HG03558 (cell line): ENCODE measurements around the gene KRTAP29-1.
"Not testable (repeated sequence)": the region's sequence is repeated elsewhere in the genome, so short reads cannot be mapped to it uniquely, and the experiment has no call there.

Source experiments
- ATAC-seq: cut with Tn5 transposase; IDR thresholded peaks from one replicate; pipeline ENCODE4 v1.9.1; 2021; ENCODE audit warnings: moderate number of reproducible peaks; ENCODE audit not compliant: unreplicated experiment; ENCODE audit errors: extremely low read depth

KRTAP29-1 gene

DNA sequence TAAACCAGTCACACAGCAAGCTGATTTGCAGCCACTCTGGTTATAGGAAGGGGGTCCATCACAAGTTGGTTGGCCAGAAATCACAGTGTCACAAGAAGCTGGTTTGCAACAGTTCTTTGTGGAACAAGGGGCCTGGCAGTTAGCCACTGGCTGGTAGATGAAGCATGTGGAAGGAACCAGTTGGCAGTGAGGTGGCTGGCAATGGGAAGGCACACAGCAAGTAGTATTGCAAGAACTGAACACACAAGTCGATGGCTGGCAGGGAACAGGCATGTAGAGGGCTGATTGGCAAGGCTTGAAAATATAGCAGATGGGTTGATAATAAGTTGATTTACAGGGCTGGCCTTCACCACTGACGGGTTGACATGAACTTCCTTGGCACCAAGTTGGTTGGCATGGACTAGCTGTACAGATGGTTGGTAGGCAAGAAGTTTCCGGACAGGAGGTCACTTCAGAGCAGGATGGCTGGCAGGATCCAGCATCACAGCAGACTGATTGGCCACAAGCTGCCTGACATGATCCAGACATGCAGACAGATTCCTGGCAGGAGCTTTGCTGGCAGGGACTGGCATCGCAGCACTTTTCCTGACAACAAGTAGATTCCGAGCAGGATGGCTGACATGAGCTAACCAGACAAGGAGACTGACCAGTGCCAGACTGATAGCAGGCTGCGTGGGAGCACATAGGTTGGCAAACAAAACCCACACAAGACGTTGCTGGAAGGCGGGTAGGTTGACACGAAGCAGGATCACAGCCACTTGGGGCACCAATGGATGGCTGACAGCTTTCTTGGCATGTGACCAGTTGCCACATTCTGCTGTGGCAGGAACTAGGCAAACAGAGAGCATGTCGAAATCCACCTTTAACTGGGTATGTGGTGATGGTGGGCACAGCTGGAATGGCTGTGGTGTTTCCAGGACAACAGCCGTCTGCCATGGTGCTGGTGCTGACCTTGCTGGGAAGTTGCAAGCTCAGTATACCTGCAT is at the start of gene KRTAP29-1:
Gene KRTAP29-1 (minus strand): TSS at position 936 of the 986 bp plus-strand sequence. CDS start 0 bp downstream, at position 936.
- ATAC-seq = no peak

GRCh38 chr17:41351177-41351576 is 48.5 kb upstream of the KRTAP29-1 start:
- ATAC-seq = no peak

DNA sequence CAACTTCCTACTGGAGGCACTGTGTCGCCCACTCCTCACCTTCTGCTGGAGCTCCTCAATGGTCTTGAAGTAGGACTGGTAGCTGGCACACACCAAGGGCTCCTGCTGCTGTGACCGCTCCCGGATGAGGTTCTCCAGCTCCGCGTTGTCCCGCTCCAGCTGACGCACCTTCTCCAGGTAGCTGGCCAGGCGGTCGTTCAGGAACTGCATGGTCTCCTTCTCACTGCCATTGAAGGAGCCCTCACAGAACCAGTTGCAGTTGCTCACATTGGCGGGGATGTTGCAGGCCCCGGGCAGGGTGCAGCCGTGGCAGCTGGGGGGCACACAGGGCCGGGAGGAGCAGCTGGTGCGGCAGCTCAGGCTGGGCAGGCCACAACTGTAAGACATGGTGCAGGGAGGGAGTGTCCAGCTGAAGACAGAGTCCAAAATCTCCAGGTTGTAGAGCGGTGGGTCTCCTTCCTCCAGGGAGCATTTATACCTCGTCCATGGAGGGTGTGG is 47.8 kb upstream of the KRTAP29-1 start, which contains the start of gene KRT33A:
Gene KRT33A (minus strand): TSS at position 448 of the 498 bp plus-strand sequence. CDS start 61 bp downstream, at position 387.
- ATAC-seq = not testable (repeated sequence)

DNA sequence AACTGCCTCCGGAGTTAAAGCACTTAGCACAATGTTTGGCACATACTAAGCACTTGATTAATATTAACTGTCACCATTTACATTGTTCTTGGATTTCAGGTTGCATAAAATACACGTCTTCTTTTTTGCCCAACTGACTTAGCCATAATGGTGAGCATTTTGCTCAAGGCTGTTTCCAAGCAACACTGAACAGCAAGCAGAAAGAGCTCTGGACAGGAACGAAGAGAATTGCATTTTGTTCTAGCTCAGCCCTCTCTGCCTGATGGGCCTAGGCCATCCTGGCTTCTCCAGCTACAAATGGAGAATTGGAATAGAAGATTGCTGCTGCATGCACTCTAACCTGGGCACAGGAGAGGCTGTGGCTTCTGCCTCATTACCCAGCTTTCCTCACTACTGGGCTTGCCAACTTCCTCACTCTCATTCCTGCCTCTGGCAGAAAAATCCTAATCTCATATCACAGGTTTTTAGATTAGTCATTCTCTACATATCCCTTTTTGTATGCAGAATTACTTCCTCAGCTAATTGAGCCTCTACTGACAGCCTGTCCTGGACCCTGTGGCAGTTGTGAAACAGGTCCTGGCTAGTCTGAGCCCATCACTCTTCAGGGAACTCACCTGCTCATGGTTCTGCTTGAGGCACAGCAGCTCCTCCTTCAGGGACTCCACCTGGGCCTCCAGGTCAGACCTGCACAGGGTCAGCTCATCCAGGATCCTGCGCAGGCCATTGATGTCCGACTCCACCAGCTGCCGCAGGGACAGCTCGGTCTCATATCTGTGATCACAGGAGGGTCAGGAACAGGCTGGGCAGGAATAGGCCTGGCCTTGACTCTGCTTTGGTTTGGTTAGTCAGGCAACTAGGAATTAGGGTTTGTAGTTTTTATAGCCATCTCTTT is 45.5 kb upstream of the KRTAP29-1 start:
- ATAC-seq = no peak

- not testable (repeated sequence) for ATAC-seq
These were observed 43.8 kb upstream of the KRTAP29-1 start for GRCh38 chr17:41346421-41346820.

GRCh38 chr17:41345992-41346391 is 43.3 kb upstream of the KRTAP29-1 start:
- no peak for ATAC-seq

DNA sequence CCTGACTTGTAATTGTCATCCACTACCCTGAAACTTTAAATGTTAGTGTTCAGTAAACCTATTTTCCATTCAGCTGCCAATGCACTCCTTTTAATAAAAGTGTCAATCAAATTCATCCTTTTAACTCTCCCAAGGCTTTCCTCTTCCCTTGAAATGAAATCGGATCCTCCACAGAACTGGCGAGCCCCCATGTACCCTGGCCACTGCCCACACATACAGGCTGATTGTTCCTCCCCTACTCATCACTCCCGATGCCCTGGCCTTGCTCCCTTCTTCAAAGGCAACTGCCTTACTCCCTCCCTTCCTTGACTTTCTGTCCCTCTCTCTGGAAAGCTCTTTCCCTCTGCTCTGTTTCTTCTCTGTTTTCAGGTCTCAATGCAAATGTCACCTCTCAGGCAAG is 40.4 kb upstream of the KRTAP29-1 start:
- ATAC-seq = no peak

DNA sequence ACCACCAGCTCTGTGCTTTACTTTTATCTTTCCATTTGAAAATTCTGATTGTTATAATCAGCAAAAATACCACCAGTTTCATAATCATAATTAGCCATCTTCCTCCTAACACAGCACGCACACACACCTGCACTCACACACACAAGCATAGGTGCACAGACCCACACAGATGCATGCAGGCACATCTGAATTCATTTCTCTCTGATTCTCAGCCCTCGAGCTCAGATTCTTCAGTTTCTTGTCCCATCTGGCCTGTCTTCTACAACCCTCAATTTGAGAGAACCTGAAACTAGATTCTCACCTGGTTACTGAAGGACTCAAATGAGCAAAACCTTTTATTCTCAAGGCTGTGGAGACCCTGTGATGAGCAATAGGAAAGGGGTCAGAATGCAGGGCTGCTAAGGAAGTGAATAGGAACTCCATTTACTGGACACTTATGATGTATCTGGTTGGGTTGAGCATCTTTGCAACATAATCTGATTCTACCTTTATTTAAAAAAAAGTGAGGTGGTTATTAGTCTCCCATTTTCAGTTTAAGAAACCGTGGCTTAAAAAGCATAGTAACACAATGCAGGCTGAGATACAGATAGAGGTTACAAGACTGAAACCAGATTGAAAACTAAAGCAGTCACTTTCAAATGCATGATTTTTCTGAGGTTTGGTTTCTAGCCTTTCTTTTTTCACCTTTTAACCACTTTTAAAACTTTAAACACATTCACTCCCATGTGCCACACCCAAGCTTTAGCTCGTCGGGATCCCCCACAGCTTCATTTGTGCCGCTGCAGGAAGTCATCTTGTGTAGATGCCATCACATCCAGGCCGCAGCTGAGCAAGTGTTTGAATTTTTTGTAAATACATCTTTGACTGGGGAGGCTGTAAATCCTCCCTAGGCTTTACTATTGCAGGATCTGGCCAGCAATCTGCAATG is 38.5 kb upstream of the KRTAP29-1 start:
- no peak for ATAC-seq

DNA sequence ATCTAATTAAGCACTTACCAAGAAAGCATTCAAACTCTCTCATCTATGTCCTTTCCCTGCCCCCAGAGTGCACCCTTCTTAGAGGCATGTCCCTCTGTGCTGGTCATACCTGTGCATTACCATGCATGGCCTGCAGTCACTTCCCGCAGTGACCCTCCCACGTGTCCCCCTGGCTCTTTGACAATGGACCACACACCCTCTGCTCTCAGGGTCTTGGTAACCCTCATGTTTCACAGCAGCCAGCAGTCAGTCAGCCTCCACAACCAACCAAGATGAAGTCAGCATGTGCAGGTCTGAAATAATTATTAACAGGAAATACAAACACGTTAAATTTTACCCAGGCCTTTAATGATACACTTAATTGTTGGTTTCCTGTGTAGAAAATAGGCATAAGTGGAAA is 37.8 kb upstream of the KRTAP29-1 start:
- no peak for ATAC-seq

GRCh38 chr17:41339571-41340172 is 37.0 kb upstream of the KRTAP29-1 start:
- ATAC-seq = no peak

- no peak for ATAC-seq
These were observed 36.4 kb upstream of the KRTAP29-1 start for GRCh38 chr17:41338961-41339485.

- ATAC-seq = no peak
These were observed 33.1 kb upstream of the KRTAP29-1 start for GRCh38 chr17:41335747-41336146.

- ATAC-seq = no peak
These were observed 32.0 kb upstream of the KRTAP29-1 start for GRCh38 chr17:41334385-41335305.

DNA sequence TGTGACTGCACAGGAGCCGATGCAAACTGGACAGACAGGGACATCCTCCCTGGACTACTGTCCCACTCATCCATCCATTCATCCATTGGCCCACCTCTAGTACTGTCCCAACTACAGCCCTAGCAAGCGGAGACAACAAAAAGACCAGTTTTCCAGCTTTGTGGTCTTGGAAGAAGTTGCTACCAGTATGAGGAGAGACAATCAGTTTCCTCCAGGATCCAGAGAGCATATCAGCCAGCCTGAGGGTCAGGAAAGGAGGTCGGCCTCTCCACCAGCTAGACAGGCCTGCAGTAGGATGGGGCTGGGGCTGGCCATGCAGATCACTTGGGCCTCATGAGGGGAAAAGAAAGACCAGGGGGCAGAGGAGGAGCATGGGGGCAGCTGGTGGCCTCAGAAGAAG is 31.2 kb upstream of the KRTAP29-1 start:
- no peak for ATAC-seq

DNA sequence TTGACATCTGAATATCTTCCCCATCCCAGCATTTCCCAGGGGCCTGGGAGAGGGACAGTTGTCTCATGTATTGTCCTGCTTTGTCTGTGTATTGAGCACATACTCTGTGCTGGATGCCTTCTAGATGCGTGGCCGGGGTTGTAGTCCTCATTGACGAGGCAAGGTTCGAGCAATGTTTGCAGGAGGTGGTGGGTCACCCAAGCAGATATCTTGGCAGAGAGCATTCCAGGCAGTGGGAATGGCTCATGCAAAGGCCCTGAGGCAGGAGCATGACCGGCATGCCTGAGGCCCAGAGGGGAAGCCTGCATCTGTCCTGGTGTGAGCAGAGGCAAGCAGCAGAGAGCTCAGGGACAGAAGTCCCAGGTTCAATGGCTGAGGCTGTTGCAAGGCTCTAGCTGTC is 30.4 kb upstream of the KRTAP29-1 start:
- ATAC-seq = no peak

DNA sequence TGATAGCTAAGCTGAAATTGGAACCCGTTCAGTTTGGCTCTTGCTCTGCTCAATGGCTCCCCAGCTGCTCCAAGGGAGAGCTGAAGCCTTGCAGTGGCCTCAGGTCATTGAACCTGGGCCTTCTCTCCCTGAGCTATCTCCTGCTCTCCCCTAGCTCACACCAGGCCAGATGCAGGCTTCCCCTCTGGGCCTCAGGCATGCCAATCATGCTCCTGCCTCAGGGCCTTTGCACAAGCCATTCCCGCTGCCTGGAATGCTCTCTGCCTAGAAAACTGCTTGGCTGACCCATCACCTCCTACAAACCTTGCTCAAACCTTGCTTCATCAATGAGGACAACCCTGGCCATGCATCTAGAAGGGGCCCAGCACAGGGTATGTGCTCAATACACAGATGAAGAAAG is 29.6 kb upstream of the KRTAP29-1 start:
- ATAC-seq = no peak

DNA sequence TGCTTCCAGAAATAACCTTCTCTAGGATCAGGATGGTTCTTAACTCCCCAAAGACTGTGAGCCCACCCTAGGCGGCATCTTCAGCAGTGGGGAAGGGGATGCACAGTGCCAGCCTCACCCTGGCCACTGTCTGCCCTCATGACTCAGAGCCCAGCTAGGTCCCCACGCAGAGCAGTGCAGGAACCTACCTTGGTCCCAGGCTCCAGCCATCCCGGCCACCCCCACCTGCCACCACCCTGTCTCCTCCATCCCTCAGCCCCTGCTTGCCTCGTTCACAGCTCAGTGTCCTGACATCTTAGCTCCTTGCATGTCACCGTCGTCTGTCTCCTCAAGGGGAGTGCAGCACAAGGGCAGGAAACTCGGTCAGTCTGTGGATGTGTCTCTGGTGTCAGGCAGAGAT is 29.0 kb upstream of the KRTAP29-1 start:
- ATAC-seq = no peak
